HCT116 (cell line): ENCODE data around the gene HINT1.

ENCODE experiments used
- CBX3 ChIP-seq: IDR thresholded peaks from 2 replicates; pipeline ENCODE4 v1.6.1; 2012; ENCODE audit warnings: low read depth
- CEBPB ChIP-seq: IDR thresholded peaks from 2 replicates; pipeline ENCODE4 v1.6.1; 2012; ENCODE audit warnings: low read depth
- CTCF ChIP-seq, 3 experiments: fragments of 200-600 bp in 1 of 3; sonication (generic) in 1 of 3; IDR thresholded peaks in 2 of 3; conservative IDR thresholded peaks in 1 of 3; 2 replicates each; pipeline ENCODE4 v1.5.1; 2012 to 2017; ENCODE audit warnings: low read depth in 2 of 3, low read length in 2 of 3, antibody characterized with exemption in 1 of 3, borderline replicate concordance in 1 of 3, control low read depth in 1 of 3, mild to moderate bottlenecking in 1 of 3, mixed read lengths in 1 of 3, mixed run types in 1 of 3, moderate library complexity in 1 of 3; ENCODE audit not compliant: insufficient read depth in 1 of 3
- EZH2 ChIP-seq: fragments of 200-600 bp; sonication (generic); IDR thresholded peaks from 2 replicates; pipeline ENCODE4 v1.6.1; 2017; ENCODE audit warnings: antibody characterized with exemption, mixed run types
- EZH2phosphoT487 ChIP-seq: fragments of 200-600 bp; IDR thresholded peaks from 2 replicates; pipeline ENCODE4 v1.6.1; 2018; ENCODE audit warnings: antibody characterized with exemption, borderline replicate concordance
- POLR2A ChIP-seq: IDR thresholded peaks from 2 replicates; pipeline ENCODE4 v1.7.0; 2011; ENCODE audit warnings: borderline replicate concordance; ENCODE audit not compliant: insufficient read depth, insufficient read length; ENCODE audit errors: extremely low read depth
- POLR2AphosphoS5 ChIP-seq: IDR thresholded peaks from 2 replicates; pipeline ENCODE4 v1.6.1; 2011; ENCODE audit warnings: mild to moderate bottlenecking, low read depth, low read length, moderate library complexity
- RAD21 ChIP-seq: IDR thresholded peaks from 2 replicates; pipeline ENCODE4 v1.6.1; 2012; ENCODE audit warnings: low read depth, mild to moderate bottlenecking
- REST ChIP-seq: IDR thresholded peaks from 2 replicates; pipeline ENCODE4 v1.6.1; 2012; ENCODE audit warnings: low read depth
- SRF ChIP-seq: IDR thresholded peaks from 2 replicates; pipeline ENCODE4 v1.6.1; 2012; ENCODE audit warnings: low read depth
- ZBTB33 ChIP-seq: IDR thresholded peaks from 2 replicates; pipeline ENCODE4 v1.6.1; 2011; ENCODE audit warnings: mild to moderate bottlenecking, low read length, moderate library complexity; ENCODE audit not compliant: insufficient replicate concordance; ENCODE audit errors: extremely low read depth
- ZFX ChIP-seq: fragments of 450-650 bp; IDR thresholded peaks from 2 replicates; pipeline ENCODE4 v1.6.1; 2017
- ZNF274 ChIP-seq: fragments of 200-500 bp; sonication (Bioruptor generic); IDR thresholded peaks from 2 replicates; pipeline ENCODE4 v1.6.1; 2014; ENCODE audit warnings: mild to moderate bottlenecking, low read depth, low read length, inconsistent platforms

GRCh38 chr5:131156957-131157356 is 8.1 kb downstream of the HINT1 start:
- TF ChIP-seq CTCF (IDR thresholded peaks at IDR 0.05 in 2 of 3, conservative IDR thresholded peaks at IDR 0.05 in 1 of 3; ENCODE audit: borderline replicate concordance in 1 of 3, insufficient read depth in 1 of 3, low read depth in 2 of 3, low read length in 2 of 3) (no peak), POLR2A (no peak), ZFX (no peak), SRF (no peak), ZBTB33 (no peak), POLR2AphosphoS5 (no peak), ZNF274 (no peak), EZH2phosphoT487 (no peak), RAD21 (no peak), CEBPB (no peak), EZH2 (no peak), REST (no peak), CBX3 (no peak)
